GM18868 (cell line): ENCODE measurements around the gene CNTFR.

ENCODE experiments used
- ATAC-seq: cut with Tn5 transposase; IDR thresholded peaks from one replicate; pipeline ENCODE4 v1.9.1; 2021; ENCODE audit warnings: mild to moderate bottlenecking, moderate library complexity; ENCODE audit not compliant: unreplicated experiment

The CNTFR gene

GRCh38 chr9:34508951-34509350, 80.6 kb downstream of the CNTFR start:
- no peak for ATAC-seq

GRCh38 chr9:34508463-34508862, 81.1 kb downstream of the CNTFR start:
- ATAC-seq = no peak

GRCh38 chr9:34507966-34508365, 81.6 kb downstream of the CNTFR start:
- ATAC-seq = no peak

- ATAC-seq = no peak
Observed at GRCh38 chr9:34507556-34507955, 82.0 kb downstream of the CNTFR start.

GRCh38 chr9:34506623-34507022, 82.9 kb downstream of the CNTFR start:
- ATAC-seq = no peak

GRCh38 chr9:34505370-34506120, 84.0 kb downstream of the CNTFR start:
- no peak for ATAC-seq

- no peak for ATAC-seq
Observed at GRCh38 chr9:34503406-34503805, 86.1 kb downstream of the CNTFR start.

GRCh38 chr9:34502891-34503290, 86.6 kb downstream of the CNTFR start:
- ATAC-seq = no peak

GRCh38 chr9:34502471-34502870, 87.1 kb downstream of the CNTFR start:
- no peak for ATAC-seq

GRCh38 chr9:34501889-34502425, 87.6 kb downstream of the CNTFR start:
- no peak for ATAC-seq
